A172 (cell line): ENCODE results near the gene TRIM24. TPM values are rescaled to one million over a fixed set of nuclear protein-coding genes. Genes with fewer than 3 reads are reported as not detected.

Source experiments
- DNase-seq: peaks from one replicate; pipeline ENCODE4 v3.0.0-alpha.2; 2015; ENCODE audit warnings: low spot score
- total RNA-seq: library from RNA; depleted of rRNA; stranded (reverse); fragments of >200 nt; shearing (Covaris generic); gene quantifications from 2 replicates; pipeline ENCODE4 v1.2.3, GENCODE V29; 2014

The TRIM24 gene
- total RNA-seq, 1 experiment from 2014 or later = 16.6 TPM

DNA sequence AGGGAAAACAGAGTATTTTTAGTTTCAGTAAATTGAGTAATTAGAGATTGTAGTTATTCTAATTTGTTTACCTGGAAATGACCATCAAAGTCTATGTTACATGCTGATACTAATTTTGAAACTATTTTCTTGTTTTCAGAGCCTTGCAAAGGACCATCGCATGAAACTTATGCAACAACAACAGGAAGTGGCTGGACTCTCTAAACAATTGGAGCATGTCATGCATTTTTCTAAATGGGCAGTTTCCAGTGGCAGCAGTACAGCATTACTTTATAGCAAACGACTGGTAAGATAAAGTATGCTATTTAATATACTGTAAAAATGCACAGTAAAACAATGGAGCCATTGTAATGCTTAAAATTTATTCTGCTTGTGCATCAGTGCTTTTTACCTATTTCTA is 78.5 kb downstream of the TRIM24 start:
- no peak for DNase-seq

DNA sequence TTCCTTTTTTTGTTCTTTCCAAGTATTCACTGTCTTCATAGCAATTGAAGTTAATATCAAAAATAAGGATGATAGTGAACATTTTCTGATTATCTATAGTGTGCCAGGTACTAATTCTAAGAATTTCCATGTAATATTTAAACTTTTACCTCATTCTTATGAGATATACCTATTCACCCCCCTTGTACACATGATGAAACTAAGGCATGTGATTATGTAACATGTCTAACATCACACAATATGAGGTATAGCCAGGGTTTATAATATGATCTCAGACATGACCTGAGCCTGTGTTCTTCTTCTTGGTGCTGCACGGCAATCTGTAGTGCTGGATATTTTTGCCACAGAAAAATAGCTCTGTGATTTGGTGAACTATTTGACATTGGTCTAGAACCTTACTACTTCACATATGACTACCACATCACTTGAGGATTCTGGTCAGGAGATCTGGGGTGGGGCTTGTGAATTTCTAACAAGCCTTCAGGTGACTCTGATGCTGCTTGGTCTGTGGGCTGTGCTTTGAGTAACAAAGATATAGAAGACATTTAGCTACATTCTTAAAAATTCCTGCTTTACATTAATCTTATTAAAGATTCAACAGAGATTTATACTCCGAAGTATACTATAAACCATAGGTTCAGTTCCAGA is 79.1 kb downstream of the TRIM24 start:
- DNase-seq = no peak

DNA sequence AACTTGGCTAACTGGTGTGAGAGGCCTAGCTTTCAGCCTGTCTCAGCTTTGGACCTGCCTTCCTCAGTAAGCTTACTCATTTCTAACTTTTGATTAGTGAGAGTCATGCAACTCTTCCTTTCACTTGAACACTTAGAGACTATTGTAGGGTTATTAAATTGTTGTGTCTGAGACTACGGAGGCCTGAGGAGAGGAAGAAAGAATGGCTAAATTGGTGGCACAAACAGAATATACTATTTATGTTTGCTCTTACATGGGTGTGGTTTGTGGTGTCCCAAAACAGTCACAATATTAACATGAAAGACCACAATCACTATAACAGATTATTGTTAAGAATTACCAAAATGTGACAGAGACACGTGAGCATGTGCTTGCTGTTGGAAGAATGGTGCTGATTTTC is 82.1 kb downstream of the TRIM24 start:
- DNase-seq = no peak

DNA sequence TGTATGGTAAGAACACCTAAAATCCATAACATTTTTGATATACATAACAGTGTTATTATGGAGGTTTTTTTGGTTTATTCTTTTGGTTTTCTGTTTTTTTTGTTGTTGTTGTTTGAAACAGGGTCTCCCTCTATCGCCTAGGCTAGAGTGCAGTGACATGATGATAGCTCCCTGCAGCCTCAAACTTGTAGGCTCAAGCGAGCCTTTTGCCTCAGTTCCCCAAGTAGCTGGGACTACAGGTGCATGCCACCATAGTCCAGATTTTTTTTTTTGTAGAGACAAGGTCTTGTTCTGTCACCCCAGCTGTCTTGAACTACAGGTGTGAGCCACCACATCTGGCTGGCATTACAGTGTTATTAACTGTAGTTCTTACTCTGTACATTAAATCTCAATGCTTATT is 83.7 kb downstream of the TRIM24 start:
- no peak for DNase-seq

DNA sequence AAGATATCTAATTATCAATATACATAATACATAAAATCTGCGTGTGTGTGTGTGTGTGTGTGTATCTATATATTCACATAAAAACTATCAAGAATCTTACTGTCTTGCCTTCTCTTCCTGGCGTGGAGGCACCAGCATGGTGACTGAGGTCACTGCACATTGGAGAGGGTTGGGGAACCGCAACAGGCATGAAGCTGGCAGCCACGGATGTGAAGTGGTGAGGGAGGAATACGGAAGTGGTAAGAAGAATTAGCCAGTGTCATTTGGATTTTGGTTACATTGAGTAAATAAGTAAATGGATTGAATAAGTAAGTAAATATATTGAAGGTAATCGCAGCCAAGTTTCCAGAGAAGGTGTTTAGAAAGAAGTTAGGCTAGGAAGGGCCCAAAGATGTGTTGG is 85.1 kb downstream of the TRIM24 start:
- DNase-seq = no peak

DNA sequence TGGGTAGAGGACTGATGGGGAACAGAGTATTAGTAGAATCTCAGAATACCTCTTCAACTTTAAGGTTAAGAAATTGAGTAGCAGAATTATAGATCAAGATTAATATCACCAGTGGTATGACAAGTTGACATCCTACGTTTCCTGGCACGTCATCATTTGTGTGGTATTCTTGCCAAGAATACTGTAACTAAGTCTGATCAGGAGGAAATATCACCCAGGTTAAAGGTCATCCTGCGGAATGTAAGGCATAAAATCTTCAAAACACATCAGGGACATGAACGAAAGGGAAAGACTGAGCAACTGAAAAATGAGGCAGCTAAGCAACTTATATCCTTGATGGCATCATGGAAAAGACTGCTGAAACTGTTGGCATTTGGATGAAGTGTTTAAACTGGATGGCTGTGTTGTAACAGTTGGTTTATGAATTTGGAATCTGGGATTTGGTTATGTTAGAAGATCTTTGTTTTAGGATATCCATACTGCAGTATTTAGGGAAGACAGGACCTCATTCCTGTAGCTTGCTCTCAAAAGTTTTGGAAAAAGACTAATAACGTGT is 86.1 kb downstream of the TRIM24 start:
- no peak for DNase-seq

DNA sequence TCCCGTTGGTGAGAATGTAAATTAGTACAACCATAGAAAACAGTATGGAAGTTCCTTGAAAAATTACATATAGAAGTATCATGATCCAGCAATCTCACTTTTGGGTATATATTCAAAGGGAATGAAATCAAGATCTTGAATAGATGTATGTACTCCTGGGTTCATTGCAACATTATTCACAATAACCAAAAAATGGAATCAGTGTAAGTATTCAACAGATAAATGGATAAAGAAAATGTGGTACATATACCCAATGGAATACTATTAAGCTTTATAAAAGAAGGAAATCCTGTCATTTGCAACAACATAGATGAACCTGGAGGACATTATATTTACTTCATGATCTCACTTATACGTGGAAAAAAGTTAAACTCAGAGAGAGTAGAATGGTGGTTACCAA is 86.8 kb downstream of the TRIM24 start:
- DNase-seq = no peak

DNA sequence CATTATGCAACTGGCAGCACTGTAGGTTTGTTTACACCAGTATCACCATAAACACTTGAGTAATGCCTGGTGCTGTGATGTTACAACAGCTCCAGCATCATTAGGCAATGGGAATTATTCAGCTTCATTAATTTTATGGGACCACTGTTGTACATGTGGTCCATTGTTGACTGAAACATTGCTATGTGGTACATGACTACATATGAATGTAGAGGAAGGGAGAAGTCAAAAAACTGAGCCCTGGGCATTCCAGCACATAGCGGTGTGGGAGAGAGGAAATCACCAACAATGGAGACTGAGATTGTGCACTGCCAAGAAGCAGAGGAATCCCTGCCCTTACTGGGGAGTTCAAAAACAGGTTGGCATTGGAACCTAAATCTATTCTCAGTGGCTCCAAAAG is 89.0 kb downstream of the TRIM24 start:
- DNase-seq = no peak

DNA sequence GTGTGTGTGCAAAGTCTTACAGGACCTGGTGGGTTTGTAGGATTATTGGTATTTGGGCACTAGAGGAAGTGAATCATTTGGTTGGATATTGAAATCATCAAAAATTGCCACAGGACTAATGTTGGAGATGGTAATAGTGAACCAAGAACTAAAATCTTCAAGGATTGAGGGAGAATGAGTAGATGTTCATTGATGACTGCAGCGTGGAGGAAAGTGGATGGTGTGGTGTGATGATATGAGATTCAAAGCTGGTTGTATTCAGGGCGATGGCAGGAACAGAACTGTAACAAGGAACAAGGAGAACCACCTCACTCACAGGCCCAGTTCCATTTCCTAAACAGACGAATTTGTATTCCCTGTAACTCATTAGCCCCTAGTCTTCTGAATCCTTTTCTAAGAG is 90.3 kb downstream of the TRIM24 start:
- no peak for DNase-seq

DNA sequence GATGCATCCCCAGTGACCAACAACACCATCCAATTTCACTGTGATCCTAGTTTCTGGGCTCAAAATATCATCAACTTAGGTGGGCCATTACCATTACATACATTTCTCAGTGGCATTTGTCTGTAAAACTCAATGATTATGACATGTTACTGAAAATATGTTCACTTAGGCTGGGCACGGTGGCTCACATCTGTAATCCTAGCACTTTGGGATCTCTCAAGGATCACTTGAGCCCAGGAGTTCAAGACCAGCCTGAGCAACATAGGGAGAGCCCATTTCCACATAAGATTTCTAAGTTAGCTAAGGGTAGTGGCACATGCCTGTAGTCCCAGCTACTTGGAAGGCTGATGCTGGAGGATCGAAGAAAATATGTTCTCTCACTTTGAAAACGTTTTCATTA is 91.0 kb downstream of the TRIM24 start:
- DNase-seq = no peak

DNA sequence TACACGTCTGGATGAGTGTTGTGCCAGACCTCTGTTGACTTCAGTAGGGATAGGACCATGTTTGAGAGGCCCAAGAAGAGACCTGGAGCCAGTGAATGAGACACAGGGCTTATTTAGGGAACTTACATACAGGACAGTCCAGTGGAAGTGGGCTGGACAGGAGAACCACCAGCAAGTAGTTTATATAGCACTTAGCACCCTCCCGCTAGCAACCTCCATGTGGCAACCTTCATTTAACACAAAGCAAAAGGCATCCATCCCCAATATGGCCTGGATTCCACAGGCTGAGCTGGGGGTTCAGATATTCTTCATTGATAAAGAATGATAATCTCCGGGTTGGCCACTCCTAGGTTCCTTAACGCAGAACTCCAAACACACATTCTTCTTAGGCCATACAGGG is 93.7 kb downstream of the TRIM24 start:
- DNase-seq = no peak

DNA sequence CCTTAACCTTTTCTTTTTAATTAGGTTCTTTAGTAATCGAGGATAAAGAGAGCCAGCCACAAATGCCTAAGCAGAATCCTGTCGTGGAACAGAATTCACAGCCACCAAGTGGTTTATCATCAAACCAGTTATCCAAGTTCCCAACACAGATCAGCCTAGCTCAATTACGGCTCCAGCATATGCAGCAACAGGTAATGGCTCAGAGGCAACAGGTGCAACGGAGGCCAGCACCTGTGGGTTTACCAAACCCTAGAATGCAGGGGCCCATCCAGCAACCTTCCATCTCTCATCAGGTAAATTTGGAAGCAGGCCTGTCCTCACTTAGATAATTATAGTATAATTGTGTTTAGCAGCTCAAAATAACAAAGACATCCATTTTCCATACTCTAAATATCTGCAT is 94.6 kb downstream of the TRIM24 start:
- DNase-seq = no peak

DNA sequence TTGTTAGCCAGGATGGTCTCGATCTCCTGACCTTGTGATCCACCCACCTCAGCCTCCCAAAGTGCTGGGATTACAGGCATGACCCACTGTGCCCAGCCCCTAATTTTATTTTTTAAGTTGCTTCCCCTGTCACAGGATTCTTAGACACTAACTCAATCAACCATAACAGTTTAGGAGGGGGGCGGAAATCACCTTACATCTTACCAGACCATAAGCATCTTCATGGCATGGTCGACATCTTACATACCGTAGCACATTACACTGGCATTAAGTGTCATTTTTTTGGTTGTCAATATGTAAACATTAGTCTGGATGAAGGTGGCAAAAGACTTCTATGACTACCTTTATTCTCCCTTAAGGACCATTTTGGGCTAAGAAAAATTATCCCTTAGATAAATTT is 95.6 kb downstream of the TRIM24 start:
- no peak for DNase-seq

DNA sequence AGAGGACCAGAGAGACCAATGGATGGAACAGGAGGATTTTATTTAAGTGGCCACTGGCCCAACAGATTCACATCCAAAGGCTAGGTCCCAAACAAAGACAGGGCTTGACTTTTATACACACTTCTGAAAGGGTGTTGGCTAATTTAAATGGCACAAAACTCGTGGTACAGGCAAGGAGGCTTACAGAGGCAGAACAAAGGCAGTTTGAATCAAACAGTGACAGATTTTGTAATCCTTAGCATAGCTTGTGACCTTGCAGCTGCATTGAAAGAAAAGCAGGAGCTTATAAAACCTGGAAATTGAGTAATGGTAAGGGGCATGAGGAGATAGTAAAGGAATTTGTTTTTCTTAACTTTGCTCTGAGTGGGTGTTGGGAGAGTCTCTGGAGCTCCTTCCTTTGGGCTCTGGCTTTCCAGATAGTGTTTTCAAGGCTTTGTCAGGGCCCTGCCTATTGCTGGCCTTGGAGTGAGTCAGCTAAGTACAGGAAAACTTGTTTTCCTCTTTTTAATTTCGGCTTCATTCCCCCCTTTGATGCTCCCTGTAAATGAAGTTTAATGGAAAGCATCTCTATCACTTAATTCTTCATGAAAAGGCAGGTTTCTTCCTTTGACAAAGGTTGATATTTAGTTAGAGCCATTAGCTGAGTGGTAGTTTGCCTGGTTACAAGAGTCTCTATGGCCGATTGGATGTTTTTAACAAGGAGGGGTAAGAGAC is 96.9 kb downstream of the TRIM24 start:
- DNase-seq = no peak

DNA sequence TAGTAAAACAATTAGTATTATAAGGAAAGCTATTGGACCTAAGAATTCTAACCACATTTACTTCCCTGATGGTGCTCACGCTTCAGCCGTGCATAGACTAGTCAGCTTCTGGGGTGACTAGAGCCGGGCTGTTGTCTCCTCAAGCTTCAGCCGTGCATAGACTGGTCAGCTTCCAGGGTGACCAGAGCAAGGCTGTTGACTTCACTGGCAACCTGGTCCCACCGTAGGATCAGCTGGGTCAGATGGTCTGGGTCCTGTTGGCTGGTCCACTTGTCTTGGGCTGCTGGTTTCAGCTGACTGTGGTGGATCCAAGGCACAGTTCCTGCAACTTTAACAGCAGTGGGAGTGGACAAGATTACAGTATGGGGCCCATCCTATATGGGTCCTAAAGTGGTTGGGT is 99.4 kb downstream of the TRIM24 start:
- no peak for DNase-seq

DNA sequence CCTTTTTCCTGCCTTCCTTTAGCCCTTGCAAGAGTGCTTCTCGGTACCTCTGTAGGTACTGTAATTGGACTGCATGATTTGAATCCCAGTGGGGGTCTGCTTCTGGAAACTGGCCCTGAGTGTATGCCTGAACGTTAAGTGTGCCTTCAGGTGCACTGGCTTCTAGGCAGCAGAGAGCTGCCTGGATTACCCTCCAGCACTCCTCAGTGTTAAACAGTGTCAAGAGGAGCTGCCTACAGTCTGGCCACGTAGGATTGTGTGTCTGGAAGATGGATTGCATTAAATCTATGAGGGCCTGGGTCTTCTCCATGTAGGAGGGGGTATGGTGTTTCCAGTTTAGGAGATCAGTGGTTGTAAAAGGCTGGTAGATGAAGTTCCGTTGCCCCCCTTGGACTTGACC is 103.7 kb downstream of the TRIM24 start:
- DNase-seq = no peak

DNA sequence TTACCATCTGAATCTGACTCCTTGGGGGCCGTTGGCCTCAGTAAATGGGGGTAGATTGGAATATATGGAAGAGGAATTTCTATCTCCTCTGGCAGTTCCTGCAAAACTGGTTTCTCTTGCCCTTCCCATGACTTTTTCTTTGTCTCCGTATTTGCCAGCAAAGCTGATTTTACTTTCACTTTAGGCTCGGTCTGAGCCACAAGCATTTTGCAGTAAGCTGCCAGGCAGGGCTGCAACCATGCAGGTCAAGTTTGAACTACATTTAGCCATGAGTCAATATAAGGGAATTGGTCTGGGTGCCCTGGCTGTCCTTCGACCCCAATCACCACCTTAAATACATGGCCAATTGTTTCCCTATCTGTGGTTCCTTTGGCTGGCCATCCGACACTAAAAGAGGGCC is 104.3 kb downstream of the TRIM24 start:
- no peak for DNase-seq

DNA sequence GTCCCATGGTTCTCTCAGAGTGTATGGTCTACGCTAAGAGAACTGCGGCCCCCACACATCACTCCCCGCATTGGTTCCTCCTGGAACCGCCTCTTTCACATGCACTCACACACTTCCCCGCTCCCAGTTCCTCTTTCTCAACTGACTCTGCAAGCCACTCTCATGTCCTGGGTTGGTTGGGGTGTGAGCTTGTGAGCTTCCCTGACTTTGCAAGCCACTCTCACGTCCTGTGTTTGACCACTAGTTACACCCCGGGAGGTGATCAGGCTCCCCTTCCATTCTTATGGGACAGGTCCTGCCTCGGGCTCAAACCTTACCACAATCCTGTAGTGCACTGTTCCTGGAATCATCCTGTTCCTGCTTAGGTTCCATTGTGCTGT is 105.0 kb downstream of the TRIM24 start:
- DNase-seq = no peak

DNA sequence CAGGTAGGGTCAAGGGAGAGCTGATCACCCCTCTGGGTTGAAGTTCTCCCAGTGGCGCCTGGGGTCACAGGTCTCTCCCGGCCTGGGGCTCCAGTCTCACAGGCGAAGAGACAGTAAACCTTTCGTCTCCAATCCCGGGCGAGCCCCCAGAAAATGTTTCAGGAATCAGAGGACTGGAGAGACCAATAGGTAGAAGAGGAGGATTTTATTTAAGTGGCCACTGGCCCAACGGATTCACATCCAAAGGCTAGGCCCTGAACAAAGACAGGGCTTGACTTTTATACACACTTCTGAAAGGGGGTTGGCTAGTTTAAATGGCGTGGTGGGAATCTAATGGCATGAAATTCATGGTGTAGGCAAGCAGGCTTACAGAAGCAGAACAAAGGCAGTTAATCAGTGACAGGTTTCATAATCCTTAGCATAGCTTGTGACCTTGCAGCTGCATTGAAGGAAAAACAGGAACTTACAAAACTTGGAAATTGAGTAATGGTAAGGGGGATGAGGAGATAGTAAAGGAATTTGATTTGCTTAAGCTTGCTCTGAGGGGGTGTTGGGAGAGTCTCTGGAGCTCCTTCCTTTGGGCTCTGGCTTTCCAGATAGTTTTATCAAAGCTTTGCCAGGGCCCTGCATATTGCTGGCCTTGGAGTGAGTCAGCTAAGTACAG is 105.5 kb downstream of the TRIM24 start:
- peak; percentile 14 for DNase-seq

DNA sequence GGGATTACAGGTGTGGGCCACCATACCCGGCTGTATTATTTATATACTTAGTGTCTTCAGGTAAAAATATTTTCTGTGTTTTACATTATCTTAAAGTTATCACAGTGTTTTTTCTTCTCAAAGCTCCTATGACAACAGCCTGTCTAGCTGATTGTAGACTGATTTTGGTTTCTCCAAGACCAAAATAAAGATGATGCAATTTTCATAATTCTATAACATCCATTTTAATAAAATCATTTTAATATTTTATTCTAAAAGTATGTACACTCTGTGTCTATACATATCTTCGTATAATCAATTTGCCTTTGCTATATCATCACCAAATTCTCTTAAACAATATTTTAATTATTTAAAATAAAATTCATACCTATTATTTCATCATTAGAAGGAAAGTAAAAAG is 108.6 kb downstream of the TRIM24 start:
- DNase-seq = no peak

DNA sequence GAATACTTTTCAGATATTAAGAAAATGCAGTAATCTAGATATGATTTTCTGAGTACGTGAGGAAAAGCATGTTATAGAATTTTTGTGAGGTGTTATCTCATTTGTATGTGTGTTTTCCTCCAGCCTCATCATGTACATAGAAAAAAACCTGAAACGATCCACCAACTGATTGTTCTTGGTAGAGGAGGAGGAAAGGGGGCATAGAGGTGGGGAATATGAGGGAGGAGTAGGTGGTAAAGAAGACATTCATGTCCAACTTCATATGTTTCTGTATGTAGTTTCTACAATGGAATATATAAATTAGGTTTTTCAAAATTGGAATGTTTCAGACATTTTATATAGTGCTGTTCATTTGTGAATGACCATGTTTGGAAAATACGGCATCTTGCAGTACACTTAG is 109.4 kb downstream of the TRIM24 start:
- DNase-seq = no peak

DNA sequence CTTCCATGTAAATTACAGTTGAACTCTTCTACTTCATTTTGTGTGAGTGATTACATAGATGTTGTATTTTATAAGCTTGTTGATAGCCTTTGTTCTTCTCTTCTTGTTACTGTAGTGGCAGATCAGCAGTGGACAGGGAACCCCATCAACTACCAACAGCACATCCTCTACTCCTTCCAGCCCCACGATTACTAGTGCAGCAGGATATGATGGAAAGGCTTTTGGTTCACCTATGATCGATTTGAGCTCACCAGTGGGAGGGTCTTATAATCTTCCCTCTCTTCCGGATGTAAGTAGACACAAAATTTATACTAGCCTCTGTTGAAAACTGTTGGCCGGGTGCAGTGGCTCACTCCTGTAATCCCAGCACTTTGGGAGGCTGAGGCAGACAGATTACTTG is 110.7 kb downstream of the TRIM24 start:
- no peak for DNase-seq

DNA sequence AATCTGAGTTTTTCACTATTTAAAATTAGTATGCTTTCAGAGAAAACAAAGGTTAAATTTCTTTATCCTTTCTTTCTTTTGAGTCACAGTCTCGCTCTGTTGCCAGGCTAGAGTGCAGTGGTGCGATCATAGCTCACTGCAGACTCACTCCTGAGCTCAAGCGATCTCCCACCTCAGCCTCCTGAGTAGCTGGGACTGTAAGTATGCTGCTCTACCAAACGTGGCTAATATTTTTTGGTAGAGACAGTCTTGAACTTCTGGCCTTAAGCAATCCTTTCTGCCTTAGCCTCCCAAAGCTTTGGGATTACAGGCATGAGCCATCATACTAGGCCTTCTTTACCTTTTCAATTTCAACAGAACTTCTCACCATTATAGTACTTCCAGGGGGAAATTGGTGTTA is 113.7 kb downstream of the TRIM24 start:
- no peak for DNase-seq
